Left lobe of liver (tissue), 2 donors: Measurements from ENCODE around the gene PNPLA1. TPM values are rescaled to one million over a fixed set of nuclear protein-coding genes. Genes with fewer than 3 reads are reported as not detected.

Experiments used
- ATAC-seq: fragments of 200-7000 bp; cut with Tn5 transposase; one replicate; pipeline ENCODE4 v1.9.1; 2020; ENCODE audit warnings: mild to moderate bottlenecking, moderate library complexity
- DNase-seq: peaks from one replicate; pipeline ENCODE4 v3.0.0-alpha.2; 2020; ENCODE audit warnings: low spot score
- total RNA-seq: library from RNA; stranded (reverse); gene quantifications from one replicate; pipeline ENCODE4 v1.2.1, GENCODE V29; 2021
- donor health status: DM: no; HTN: no; CAD: no; lungs with moderate emphysema.
- donor health status: DM: no; HTN: yes; CAD: no.

The PNPLA1 gene
- total RNA-seq, 1 donor from 2014 or later = not detected

GRCh38 chr6:36246506-36247268 is 23.2 kb upstream of the PNPLA1 start:
- ATAC-seq (no peak), DNase-seq (no peak)

GRCh38 chr6:36247693-36248092 is 22.2 kb upstream of the PNPLA1 start:
- DNase-seq = no peak
- ATAC-seq = no peak

GRCh38 chr6:36248980-36249379 is 20.9 kb upstream of the PNPLA1 start:
- DNase-seq (no peak), ATAC-seq (no peak)

- DNase-seq = no peak
- ATAC-seq = no peak
These were observed 20.3 kb upstream of the PNPLA1 start for GRCh38 chr6:36249536-36249935.

GRCh38 chr6:36252005-36252404 is 17.9 kb upstream of the PNPLA1 start:
- DNase-seq = no peak
- no peak for ATAC-seq

- DNase-seq = no peak
- no peak for ATAC-seq
These were observed 6.4 kb upstream of the PNPLA1 start for GRCh38 chr6:36263390-36264000.

- no peak for ATAC-seq
These were observed 4.1 kb upstream of the PNPLA1 start for GRCh38 chr6:36265744-36266143.

GRCh38 chr6:36266913-36267644 is 2.8 kb upstream of the PNPLA1 start:
- DNase-seq (no peak), ATAC-seq (no peak)

More at GRCh38 chr6:36265744-36266143, 4.1 kb upstream of the PNPLA1 start:
- no peak for DNase-seq

- DNase-seq (no peak), ATAC-seq (no peak)
These were observed 2.0 kb upstream of the PNPLA1 start for GRCh38 chr6:36267731-36268477.

- no peak for ATAC-seq
- DNase-seq = no peak
These were observed 1.2 kb upstream of the PNPLA1 start for GRCh38 chr6:36268478-36269275.

GRCh38 chr6:36272234-36272633 is 2.4 kb downstream of the PNPLA1 start:
- ATAC-seq (no peak), DNase-seq (no peak)

- ATAC-seq (no peak), DNase-seq (no peak)
These were observed 3.2 kb downstream of the PNPLA1 start for GRCh38 chr6:36273067-36273466.

- no peak for ATAC-seq
These were observed 4.1 kb downstream of the PNPLA1 start for GRCh38 chr6:36273802-36274514.

GRCh38 chr6:36276581-36277536 is 7.0 kb downstream of the PNPLA1 start:
- ATAC-seq = no peak
- DNase-seq = no peak

More at GRCh38 chr6:36273802-36274514, 4.1 kb downstream of the PNPLA1 start:
- no peak for DNase-seq

- ATAC-seq (no peak), DNase-seq (no peak)
These were observed 8.1 kb downstream of the PNPLA1 start for GRCh38 chr6:36277946-36278470.

- ATAC-seq (no peak), DNase-seq (no peak)
These were observed 10.6 kb downstream of the PNPLA1 start for GRCh38 chr6:36280467-36280866.

- no peak for DNase-seq
- ATAC-seq = no peak
These were observed 11.1 kb downstream of the PNPLA1 start for GRCh38 chr6:36280983-36281382.

- no peak for DNase-seq
- ATAC-seq = no peak
These were observed 13.7 kb downstream of the PNPLA1 start for GRCh38 chr6:36283608-36284007.
